Activated CD8-positive, alpha-beta T cell treated with anti-CD3 and anti-CD28 coated beads for 36 hours (primary cell): ENCODE measurements around the gene ASB6. TPM values are rescaled to one million over a fixed set of nuclear protein-coding genes. Genes with fewer than 3 reads are reported as not detected.

Source experiments
- ATAC-seq: fragments of 200-7000 bp; cut with Tn5 transposase; one replicate; pipeline ENCODE4 v1.10.0; 2021; ENCODE audit warnings: mild to moderate bottlenecking, moderate library complexity
- CTCF ChIA-PET: fragments of 350-600 bp; sonication (Branson Sonifier 250); formaldehyde crosslinking; loops from one replicate; lab custom pipeline; 2021; ENCODE audit warnings: antibody characterized with exemption; lab: Charles Lee
- POLR2A ChIA-PET: fragments of 350-600 bp; sonication (Branson Sonifier 250); formaldehyde crosslinking; loops from one replicate; lab custom pipeline; 2021; ENCODE audit warnings: antibody characterized with exemption; lab: Charles Lee
- DNase-seq: peaks from one replicate; pipeline ENCODE4 v3.0.0-alpha.2; 2020
- H3K27ac Mint-ChIP-seq: one replicate; pipeline ENCODE4 v1.8.0; 2021; ENCODE audit warnings: mild to moderate bottlenecking, mixed read lengths
- H3K27me3 Mint-ChIP-seq: one replicate; pipeline ENCODE4 v1.8.0; 2021; ENCODE audit warnings: mixed read lengths
- H3K36me3 Mint-ChIP-seq: one replicate; pipeline ENCODE4 v1.8.0; 2021; ENCODE audit warnings: low read depth, mixed read lengths
- H3K4me1 Mint-ChIP-seq: one replicate; pipeline ENCODE4 v1.8.0; 2021; ENCODE audit warnings: low read depth, mixed read lengths
- H3K4me3 Mint-ChIP-seq: one replicate; pipeline ENCODE4 v1.8.0; 2021; ENCODE audit warnings: mild to moderate bottlenecking, moderate library complexity, mixed read lengths
- H3K9me3 Mint-ChIP-seq: one replicate; pipeline ENCODE4 v1.8.0; 2021; ENCODE audit warnings: mixed read lengths
- intact Hi-C: fragments of 100-400 bp; cut with micrococcal nuclease; formaldehyde crosslinking; loops from one replicate; pipeline ENCODE4 v1.10.0; 2022
- total RNA-seq, 2 experiments: library from RNA; stranded (reverse); gene quantifications; one replicate each; pipeline ENCODE4 v1.2.3, GENCODE V29; 2021
- TF ChIP-seq, protein P1 (sequence below): fragments of 200-600 bp; IDR thresholded peaks from one replicate; pipeline ENCODE4 v1.8.0; 2022; ENCODE audit warnings: antibody characterized with exemption, mild to moderate bottlenecking

The ASB6 gene
- total RNA-seq, 2 experiments from 2014 or later = 16.6 TPM

DNA sequence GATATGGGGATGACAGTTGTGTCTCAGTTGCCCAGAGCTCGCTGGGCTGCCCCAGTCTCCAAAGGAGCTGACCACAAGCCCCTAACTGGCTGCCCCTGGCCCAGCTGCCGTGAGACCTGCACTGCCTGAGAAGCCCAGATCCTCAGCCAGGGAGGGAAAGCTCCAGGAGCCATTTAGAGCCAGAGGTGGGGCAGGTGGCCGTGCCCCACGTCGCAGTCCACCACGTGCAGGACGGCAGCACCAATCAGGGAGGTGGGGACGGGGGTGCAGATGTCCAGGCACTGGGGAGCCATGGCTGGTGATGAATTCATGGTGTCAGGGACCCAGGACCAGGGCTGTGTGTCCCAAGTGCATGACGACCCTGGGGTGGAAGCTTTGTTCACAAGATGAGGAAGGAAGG is 36.9 kb upstream of the ASB6 start:
- ChIA-PET POLR2A (no interaction called here), CTCF (no interaction called here)
- Mint-ChIP-seq H3K27me3 (peaks cover 16% of the 10 kb centered on the region), H3K36me3 (no peaks in the 10 kb centered on the region), H3K4me3 (no peak overlapping the region), H3K27ac (no peak overlapping the region), H3K4me1 (no peaks in the 10 kb centered on the region), H3K9me3 (no peaks in the 10 kb centered on the region)
- DNase-seq = no peak
- intact Hi-C loops = no loop called here
- TF ChIP-seq, protein P1, sequence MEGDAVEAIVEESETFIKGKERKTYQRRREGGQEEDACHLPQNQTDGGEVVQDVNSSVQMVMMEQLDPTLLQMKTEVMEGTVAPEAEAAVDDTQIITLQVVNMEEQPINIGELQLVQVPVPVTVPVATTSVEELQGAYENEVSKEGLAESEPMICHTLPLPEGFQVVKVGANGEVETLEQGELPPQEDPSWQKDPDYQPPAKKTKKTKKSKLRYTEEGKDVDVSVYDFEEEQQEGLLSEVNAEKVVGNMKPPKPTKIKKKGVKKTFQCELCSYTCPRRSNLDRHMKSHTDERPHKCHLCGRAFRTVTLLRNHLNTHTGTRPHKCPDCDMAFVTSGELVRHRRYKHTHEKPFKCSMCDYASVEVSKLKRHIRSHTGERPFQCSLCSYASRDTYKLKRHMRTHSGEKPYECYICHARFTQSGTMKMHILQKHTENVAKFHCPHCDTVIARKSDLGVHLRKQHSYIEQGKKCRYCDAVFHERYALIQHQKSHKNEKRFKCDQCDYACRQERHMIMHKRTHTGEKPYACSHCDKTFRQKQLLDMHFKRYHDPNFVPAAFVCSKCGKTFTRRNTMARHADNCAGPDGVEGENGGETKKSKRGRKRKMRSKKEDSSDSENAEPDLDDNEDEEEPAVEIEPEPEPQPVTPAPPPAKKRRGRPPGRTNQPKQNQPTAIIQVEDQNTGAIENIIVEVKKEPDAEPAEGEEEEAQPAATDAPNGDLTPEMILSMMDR = no peak
- no peak for ATAC-seq

DNA sequence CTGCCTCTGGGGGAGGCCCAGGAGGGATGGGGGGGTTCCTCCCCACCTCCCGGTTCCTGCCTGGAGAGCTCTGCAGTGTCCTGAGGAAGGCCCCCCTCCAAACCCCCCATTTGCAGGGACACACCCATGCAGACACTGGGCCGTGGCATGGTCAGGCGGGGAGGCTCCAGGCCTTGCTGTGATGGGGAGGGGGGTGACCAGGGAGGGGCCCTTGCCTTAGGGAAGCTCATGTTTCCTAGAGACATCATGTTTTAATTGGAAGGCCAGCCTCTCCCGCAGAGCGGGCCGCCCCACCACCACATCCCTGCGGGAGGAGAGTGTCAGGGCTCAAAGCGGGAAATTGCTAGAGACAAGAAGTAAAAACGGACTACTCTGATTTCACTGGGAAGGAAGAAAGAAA is 35.5 kb upstream of the ASB6 start:
- Mint-ChIP-seq H3K36me3 (no peaks in the 10 kb centered on the region), H3K27ac (no peak overlapping the region), H3K27me3 (peaks cover 16% of the 10 kb centered on the region), H3K4me3 (no peak overlapping the region), H3K9me3 (no peaks in the 10 kb centered on the region), H3K4me1 (no peaks in the 10 kb centered on the region)
- ATAC-seq (no peak), DNase-seq (no peak)
- ChIA-PET CTCF (interaction anchor here (1.8 kb wide), 1 partner anchor 49 kb away, joined by 5 read pairs; no protein-coding TSS in a partner anchor), POLR2A (no interaction called here)
- TF ChIP-seq, protein P1 = no peak
- intact Hi-C loops = no loop called here

DNA sequence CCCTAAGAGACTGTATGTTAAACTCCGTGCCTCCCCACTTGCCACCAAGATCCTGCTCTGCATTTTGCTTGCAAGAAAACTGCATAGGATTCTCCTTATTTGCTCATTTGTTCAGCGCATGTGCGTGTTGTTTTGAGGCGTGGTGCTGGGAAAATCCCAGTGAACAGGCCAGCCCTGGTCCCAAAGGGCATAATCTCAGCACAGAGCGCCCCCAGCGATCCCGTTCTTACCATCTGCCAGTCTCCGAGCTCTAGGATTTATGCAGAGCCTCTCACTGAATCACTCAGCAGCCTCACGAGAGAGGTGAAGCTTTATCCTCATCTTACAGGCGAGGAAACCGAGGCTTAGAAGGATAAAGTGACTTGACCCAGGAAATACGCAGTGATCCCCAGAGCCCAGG is 35.0 kb upstream of the ASB6 start:
- no peaks in the 10 kb centered on the region for H3K4me1 Mint-ChIP-seq
- no peaks in the 10 kb centered on the region for H3K36me3 Mint-ChIP-seq
- DNase-seq (no peak), ATAC-seq (no peak)
- ChIA-PET CTCF (interaction anchor here (1.8 kb wide), 1 partner anchor 49 kb away, joined by 5 read pairs; no protein-coding TSS in a partner anchor), POLR2A (no interaction called here)
- TF ChIP-seq, protein P1 = no peak
- H3K4me3 Mint-ChIP-seq = no peak overlapping the region
- no peaks in the 10 kb centered on the region for H3K9me3 Mint-ChIP-seq
- H3K27me3 Mint-ChIP-seq = peaks cover 16% of the 10 kb centered on the region
- H3K27ac Mint-ChIP-seq = no peak overlapping the region
- intact Hi-C loops = no loop called here

DNA sequence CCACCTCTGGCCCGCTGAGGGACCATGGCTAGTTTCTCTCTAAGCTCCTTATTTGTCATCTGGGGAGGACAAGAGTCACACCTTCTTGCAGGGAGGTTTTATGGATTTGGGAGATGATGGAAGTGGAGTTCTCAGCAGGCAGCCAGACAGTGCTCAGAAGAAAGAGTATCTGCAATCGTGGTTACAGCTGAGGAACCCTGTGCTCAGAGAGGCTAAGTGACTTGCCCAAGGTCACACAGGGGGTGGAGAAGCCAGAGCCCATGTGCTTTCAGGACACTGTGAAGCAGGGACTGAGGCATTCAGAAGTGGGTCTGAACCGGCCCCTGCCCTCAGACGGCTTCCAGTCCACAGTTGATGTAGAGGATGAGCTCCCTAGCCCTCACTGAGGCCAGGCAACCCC is 34.3 kb upstream of the ASB6 start:
- H3K4me1 Mint-ChIP-seq = no peaks in the 10 kb centered on the region
- H3K4me3 Mint-ChIP-seq = no peak overlapping the region
- TF ChIP-seq, protein P1 = no peak
- no peak for DNase-seq
- no peak for ATAC-seq
- no peaks in the 10 kb centered on the region for H3K36me3 Mint-ChIP-seq
- intact Hi-C loops = no loop called here
- CTCF ChIA-PET = interaction anchor here (1.4 to 1.8 kb wide), 2 partner anchors 34 to 50 kb away, joined by 3 to 5 read pairs; no protein-coding TSS in a partner anchor
- H3K9me3 Mint-ChIP-seq = no peaks in the 10 kb centered on the region
- H3K27ac Mint-ChIP-seq = no peak overlapping the region
- POLR2A ChIA-PET = no interaction called here
- peaks cover 16% of the 10 kb centered on the region for H3K27me3 Mint-ChIP-seq

DNA sequence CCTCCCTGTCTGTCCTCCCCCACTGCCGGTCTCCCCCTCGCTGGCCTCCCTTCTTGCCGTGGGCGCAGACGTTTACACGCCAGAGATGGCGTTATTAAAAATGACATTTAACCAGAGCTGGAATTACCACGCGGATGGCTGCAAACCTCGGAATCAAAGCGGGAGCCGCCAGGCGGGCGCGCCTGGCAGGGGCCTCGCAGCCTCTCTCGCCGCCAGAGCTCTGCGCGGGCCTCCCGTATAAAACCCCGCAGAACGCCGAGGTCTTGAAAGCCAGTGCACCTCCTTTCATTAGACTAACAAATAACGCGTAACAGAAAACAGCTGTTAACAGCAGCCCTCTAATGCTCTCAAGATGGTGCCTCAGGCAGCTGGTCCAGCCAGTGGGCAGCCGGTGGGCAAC is 33.7 kb upstream of the ASB6 start:
- no peak for DNase-seq
- Mint-ChIP-seq H3K27me3 (peaks cover 14% of the 10 kb centered on the region), H3K27ac (no peak overlapping the region), H3K4me3 (no peak overlapping the region), H3K36me3 (no peaks in the 10 kb centered on the region), H3K4me1 (no peaks in the 10 kb centered on the region), H3K9me3 (no peaks in the 10 kb centered on the region)
- TF ChIP-seq, protein P1 = no peak
- intact Hi-C loops = no loop called here
- no peak for ATAC-seq
- ChIA-PET CTCF (interaction anchor here (1.4 kb wide), 2 partner anchors 33 to 109 kb away, joined by 3 to 4 read pairs; no protein-coding TSS in a partner anchor), POLR2A (no interaction called here)
